Mesendoderm (in vitro differentiated cells): ENCODE results near the gene AHRR.

ENCODE experiments used
- DNase-seq: peaks from one replicate; pipeline ENCODE4 v3.0.0; 2013
- H2AK5ac ChIP-seq: 2 replicates; pipeline ENCODE4 v1.6.1; 2013; ENCODE audit warnings: low read length, inconsistent platforms
- H2BK120ac ChIP-seq: 2 replicates; pipeline ENCODE4 v1.6.1; 2013; ENCODE audit warnings: low read depth, mild to moderate bottlenecking, low read length, moderate library complexity, mixed read lengths
- H2BK15ac ChIP-seq: replicated peaks from 2 replicates; pipeline ENCODE4 v1.6.1; 2013; ENCODE audit warnings: low read depth, mild to moderate bottlenecking, moderate library complexity
- H2BK5ac ChIP-seq: 2 replicates; pipeline ENCODE4 v1.6.1; 2013; ENCODE audit warnings: low read length, inconsistent platforms
- H3K18ac ChIP-seq: 2 replicates; pipeline ENCODE4 v1.6.1; 2013; ENCODE audit warnings: mild to moderate bottlenecking, low read length, mixed read lengths
- H3K23ac ChIP-seq: one replicate; pipeline ENCODE4 v1.6.1; 2013; ENCODE audit warnings: low read length
- H3K27ac ChIP-seq: 2 replicates; pipeline ENCODE4 v1.5.1; 2013; ENCODE audit warnings: low read depth, mild to moderate bottlenecking, inconsistent platforms, low read length, moderate library complexity
- H3K27me3 ChIP-seq: 2 replicates; pipeline ENCODE4 v1.6.1; 2013; ENCODE audit warnings: low read length, control low read depth, mild to moderate bottlenecking, inconsistent platforms; ENCODE audit not compliant: insufficient read depth, poor library complexity
- H3K36me3 ChIP-seq: 2 replicates; pipeline ENCODE4 v1.6.1; 2013; ENCODE audit warnings: low read length, inconsistent platforms; ENCODE audit not compliant: control insufficient read depth, insufficient read depth
- H3K4ac ChIP-seq: one replicate; pipeline ENCODE4 v1.6.1; 2013; ENCODE audit warnings: low read depth, mild to moderate bottlenecking, low read length, moderate library complexity
- H3K4me1 ChIP-seq: 2 replicates; pipeline ENCODE4 v1.6.1; 2013; ENCODE audit warnings: low read depth, low read length, inconsistent platforms; ENCODE audit not compliant: control insufficient read depth
- H3K4me2 ChIP-seq: 2 replicates; pipeline ENCODE4 v1.6.1; 2013; ENCODE audit warnings: low read length
- H3K4me3 ChIP-seq: 2 replicates; pipeline ENCODE4 v1.5.1; 2013; ENCODE audit warnings: mild to moderate bottlenecking, low read length
- H3K56ac ChIP-seq: one replicate; pipeline ENCODE4 v1.6.1; 2013; ENCODE audit warnings: low read length
- H3K79me1 ChIP-seq: 2 replicates; pipeline ENCODE4 v1.6.1; 2013; ENCODE audit warnings: low read length, inconsistent platforms
- H3K79me2 ChIP-seq: 2 replicates; pipeline ENCODE4 v1.6.1; 2013; ENCODE audit warnings: mild to moderate bottlenecking, low read length; ENCODE audit not compliant: control insufficient read depth, insufficient read depth
- H3K9ac ChIP-seq: 2 replicates; pipeline ENCODE4 v1.6.1; 2013; ENCODE audit warnings: low read length, inconsistent platforms
- H4K5ac ChIP-seq: one replicate; pipeline ENCODE4 v1.6.1; 2013; ENCODE audit warnings: low read length
- H4K8ac ChIP-seq: one replicate; pipeline ENCODE4 v1.6.1; 2013; ENCODE audit warnings: low read depth, mild to moderate bottlenecking, control low read depth, low read length, moderate library complexity
- WGBS: extraction: QIAGEN DNeasy Blood & Tissue Kit; methylation state at CpG from one replicate; pipeline ENCODE4 v1.1.7; 2013; ENCODE audit warnings: low lambda C conversion rate, missing lambda C conversion rate; ENCODE audit not compliant: insufficient coverage; ENCODE audit errors: extremely low coverage; 5-methylcytosine and 5-hydroxymethylcytosine counted together

Gene AHRR

GRCh38 chr5:421287-421880 lies 99.9 kb downstream of the AHRR start:
- Histone ChIP-seq H3K4me3 (no peak overlapping the region), H3K56ac (no peak overlapping the region), H2AK5ac (no peak overlapping the region), H2BK120ac (no peak overlapping the region), H3K4ac (no peak overlapping the region), H3K9ac (no peak overlapping the region), H2BK15ac (no peak overlapping the region), H3K23ac (no peak overlapping the region), H2BK5ac (no peak overlapping the region), H3K36me3 (no peaks in the 10 kb centered on the region), H3K27me3 (no peaks in the 10 kb centered on the region), H4K5ac (no peak overlapping the region), H3K27ac (no peak overlapping the region), H4K8ac (no peak overlapping the region), H3K79me1 (no peaks in the 10 kb centered on the region), H3K4me1 (no peaks in the 10 kb centered on the region), H3K79me2 (no peaks in the 10 kb centered on the region), H3K4me2 (no peak overlapping the region), H3K18ac (no peak overlapping the region)
- no peak for DNase-seq
- no CpG with 5 or more reads among the region's 34 CpGs for WGBS

DNA sequence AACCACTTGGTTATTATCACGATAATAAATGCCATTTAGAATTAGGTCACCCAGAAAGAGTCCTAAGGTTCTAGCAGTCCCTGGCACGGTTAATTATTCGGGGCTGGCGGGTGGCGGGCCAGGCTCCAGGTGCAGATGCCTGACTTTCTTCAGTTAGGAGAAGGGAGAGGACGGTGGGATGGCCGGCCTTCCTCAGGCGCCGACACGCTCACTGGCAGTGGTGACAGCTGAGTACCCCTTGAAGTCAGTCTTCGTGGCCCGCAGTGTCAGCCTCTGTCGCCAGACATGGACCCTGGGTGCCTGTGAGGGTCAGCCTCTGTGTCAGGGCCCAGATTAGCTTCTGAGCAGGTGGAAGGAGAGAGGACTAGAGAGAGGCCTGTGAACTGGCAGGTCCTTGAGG lies 100.4 kb downstream of the AHRR start:
- Histone ChIP-seq H4K8ac (no peak overlapping the region), H3K4me3 (no peak overlapping the region), H3K4me1 (no peaks in the 10 kb centered on the region), H3K9ac (no peak overlapping the region), H3K4ac (no peak overlapping the region), H3K18ac (no peak overlapping the region), H2BK5ac (no peak overlapping the region), H3K79me1 (no peaks in the 10 kb centered on the region), H2BK15ac (no peak overlapping the region), H3K36me3 (no peaks in the 10 kb centered on the region), H2BK120ac (no peak overlapping the region), H3K4me2 (no peak overlapping the region), H3K27me3 (no peaks in the 10 kb centered on the region), H2AK5ac (no peak overlapping the region), H3K27ac (no peak overlapping the region), H3K79me2 (no peaks in the 10 kb centered on the region), H4K5ac (no peak overlapping the region), H3K23ac (no peak overlapping the region), H3K56ac (no peak overlapping the region)
- no peak for DNase-seq
- no CpG with 5 or more reads among the region's 13 CpGs for WGBS

DNA sequence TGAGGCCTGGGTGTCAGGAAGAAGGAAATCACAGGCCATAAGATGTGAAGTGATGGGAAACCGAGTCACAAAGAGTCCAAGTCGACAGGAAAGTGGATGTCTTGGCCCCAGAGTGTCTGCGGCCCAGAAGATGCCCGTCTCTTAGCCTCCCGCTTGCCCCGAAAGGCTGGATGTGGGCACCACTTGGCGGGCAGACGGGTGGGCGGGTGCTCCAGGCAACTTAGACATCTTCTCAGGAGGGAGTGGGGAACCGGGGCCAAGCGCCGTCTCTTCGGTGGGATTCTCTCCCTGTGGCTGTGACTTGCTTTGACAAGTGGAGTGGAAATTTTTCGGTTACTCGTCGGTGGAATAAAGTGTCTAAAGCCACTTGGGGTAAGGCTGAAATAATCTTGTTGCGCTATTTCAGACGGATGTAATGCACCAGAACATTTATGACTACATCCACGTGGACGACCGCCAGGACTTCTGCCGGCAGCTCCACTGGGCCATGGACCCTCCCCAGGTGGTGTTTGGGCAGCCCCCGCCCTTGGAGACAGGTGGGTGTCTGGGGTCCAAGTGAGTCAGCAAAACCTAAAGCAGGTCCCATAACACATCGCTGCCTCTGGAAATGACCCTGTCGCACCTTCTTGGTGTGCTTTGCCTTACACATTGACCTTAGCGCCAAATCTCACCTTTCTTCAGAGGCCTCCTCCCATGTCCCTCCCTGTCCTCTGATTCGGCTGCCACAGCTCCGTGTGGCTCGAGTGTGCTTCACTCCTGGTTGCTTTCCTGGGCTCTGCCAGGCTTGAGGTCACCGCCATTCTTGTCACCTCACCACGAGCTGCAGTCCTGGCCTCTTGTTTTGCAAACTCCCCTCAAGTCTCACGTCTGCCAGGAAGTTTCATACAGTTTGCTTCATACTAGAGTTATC lies 101.1 kb downstream of the AHRR start:
- Histone ChIP-seq H4K5ac (no peak overlapping the region), H3K18ac (no peak overlapping the region), H2BK5ac (no peak overlapping the region), H3K4me2 (no peak overlapping the region), H2AK5ac (no peak overlapping the region), H3K9ac (no peak overlapping the region), H3K79me1 (no peaks in the 10 kb centered on the region), H2BK15ac (no peak overlapping the region), H3K27ac (no peak overlapping the region), H3K4me1 (no peaks in the 10 kb centered on the region), H4K8ac (no peak overlapping the region), H3K4ac (no peak overlapping the region), H3K56ac (no peak overlapping the region), H3K4me3 (no peak overlapping the region), H2BK120ac (no peak overlapping the region), H3K27me3 (no peaks in the 10 kb centered on the region), H3K79me2 (no peaks in the 10 kb centered on the region), H3K36me3 (no peaks in the 10 kb centered on the region), H3K23ac (no peak overlapping the region)
- WGBS = no CpG with 5 or more reads among the region's 32 CpGs
- no peak for DNase-seq

- H3K36me3 ChIP-seq = no peaks in the 10 kb centered on the region
- H3K56ac ChIP-seq = no peak overlapping the region
- H4K5ac ChIP-seq = no peak overlapping the region
- no peak overlapping the region for H3K23ac ChIP-seq
- H3K79me2 ChIP-seq = no peaks in the 10 kb centered on the region
- no peaks in the 10 kb centered on the region for H3K79me1 ChIP-seq
- no peaks in the 10 kb centered on the region for H3K4me1 ChIP-seq
- H3K4me3 ChIP-seq = no peak overlapping the region
- DNase-seq = no peak
- no peak overlapping the region for H2BK5ac ChIP-seq
- H3K4ac ChIP-seq = no peak overlapping the region
- no peak overlapping the region for H3K27ac ChIP-seq
- no peak overlapping the region for H2BK15ac ChIP-seq
- no peak overlapping the region for H3K18ac ChIP-seq
- H4K8ac ChIP-seq = no peak overlapping the region
- H3K4me2 ChIP-seq = no peak overlapping the region
- H2BK120ac ChIP-seq = no peak overlapping the region
- no peaks in the 10 kb centered on the region for H3K27me3 ChIP-seq
- no peak overlapping the region for H3K9ac ChIP-seq
- WGBS = no CpG with 5 or more reads among the region's 9 CpGs
- no peak overlapping the region for H2AK5ac ChIP-seq
Observed at GRCh38 chr5:423233-423565, 101.7 kb downstream of the AHRR start.

DNA sequence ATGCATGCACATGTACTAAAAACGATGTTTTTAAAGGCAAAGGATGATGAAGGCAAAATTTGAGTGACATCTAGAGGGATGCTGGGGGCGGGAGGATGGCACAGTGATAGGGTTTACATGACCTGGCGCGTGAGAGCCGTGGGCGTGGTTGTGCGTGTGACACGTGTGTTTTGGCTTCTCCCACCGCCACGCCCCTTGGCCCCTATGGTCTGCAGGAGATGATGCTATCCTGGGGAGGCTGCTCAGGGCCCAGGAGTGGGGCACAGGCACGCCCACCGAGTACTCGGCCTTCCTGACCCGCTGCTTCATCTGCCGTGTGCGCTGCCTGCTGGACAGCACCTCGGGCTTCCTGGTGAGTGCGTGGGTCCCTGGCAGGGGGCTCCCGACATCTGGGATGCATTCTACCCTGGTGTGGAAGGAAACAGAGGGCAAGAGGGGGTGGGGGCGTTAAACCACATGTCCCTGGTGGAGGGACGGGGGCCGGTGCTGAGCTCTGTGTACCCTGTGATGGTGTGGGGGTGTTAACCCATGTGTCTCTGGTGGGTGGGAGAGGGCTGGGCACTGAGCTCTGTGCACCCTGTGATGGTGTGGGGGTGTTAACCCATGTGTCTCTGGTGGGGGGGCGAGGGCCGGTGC lies 102.2 kb downstream of the AHRR start:
- H3K4me3 ChIP-seq = no peak overlapping the region
- H3K4ac ChIP-seq = no peak overlapping the region
- H3K27me3 ChIP-seq = no peaks in the 10 kb centered on the region
- no peak overlapping the region for H3K27ac ChIP-seq
- H3K18ac ChIP-seq = no peak overlapping the region
- H4K8ac ChIP-seq = no peak overlapping the region
- no peak overlapping the region for H2BK120ac ChIP-seq
- no peaks in the 10 kb centered on the region for H3K36me3 ChIP-seq
- H2BK5ac ChIP-seq = no peak overlapping the region
- no peak overlapping the region for H3K4me2 ChIP-seq
- H2AK5ac ChIP-seq = no peak overlapping the region
- H3K56ac ChIP-seq = no peak overlapping the region
- no peaks in the 10 kb centered on the region for H3K79me1 ChIP-seq
- H3K4me1 ChIP-seq = no peaks in the 10 kb centered on the region
- H2BK15ac ChIP-seq = no peak overlapping the region
- no CpG with 5 or more reads among the region's 24 CpGs for WGBS
- H3K79me2 ChIP-seq = no peaks in the 10 kb centered on the region
- DNase-seq = no peak
- no peak overlapping the region for H3K9ac ChIP-seq
- no peak overlapping the region for H4K5ac ChIP-seq
- H3K23ac ChIP-seq = no peak overlapping the region
